ENCODE data around the gene RPS6KA5.

- TF ChIP-seq CTCF (IDR thresholded peaks at IDR 0.05) = no peak
- TF ChIP-seq POLR2A (IDR thresholded peaks at IDR 0.05) = no peak
- no peak for TF ChIP-seq POLR2AphosphoS5 (IDR thresholded peaks at IDR 0.05)
- TF ChIP-seq EP300 (IDR thresholded peaks at IDR 0.05) = no peak
Measured at GRCh38 chr14:90866833-90867232, 193.6 kb downstream of the RPS6KA5 start.

All from stomach (tissue), 4 donors.